Natural killer cell (primary cell): ENCODE results near the gene PSMB10. TPM values are rescaled to one million over a fixed set of nuclear protein-coding genes. Genes with fewer than 3 reads are reported as not detected.
"Not testable (repeated sequence)": the region's sequence is repeated elsewhere in the genome, so short reads cannot be mapped to it uniquely, and the experiment has no call there.

Experiments used
- ATAC-seq, 3 donors: fragments of 150-1000 bp in 2 of 3; fragments of 200-7000 bp in 1 of 3; cut with Tn5 transposase; 1 replicate in 1 of 3; 2 replicates in 2 of 3; pipeline ENCODE4 v1.10.0; 2021; ENCODE audit warnings: mild to moderate bottlenecking in 2 of 3, moderate library complexity in 2 of 3
- DNase-seq, 2 donors: peaks; one replicate each; pipeline versions ENCODE4 v3.0.0 to v3.0.0-alpha.2; 2013 to 2021; ENCODE audit warnings: mixed read lengths in 1 of 2
- H3K27ac ChIP-seq: one replicate; pipeline ENCODE4 v1.5.1; 2013; ENCODE audit warnings: mild to moderate bottlenecking, low read length
- H3K27me3 ChIP-seq: one replicate; pipeline ENCODE4 v1.6.1; 2013; ENCODE audit warnings: low read length; ENCODE audit not compliant: control insufficient read depth, insufficient read depth
- H3K36me3 ChIP-seq: one replicate; pipeline ENCODE4 v1.6.1; 2013; ENCODE audit warnings: low read length; ENCODE audit not compliant: control insufficient read depth, insufficient read depth
- H3K4me1 ChIP-seq: one replicate; pipeline ENCODE4 v1.6.1; 2013; ENCODE audit warnings: low read length; ENCODE audit not compliant: control insufficient read depth, insufficient read depth
- H3K4me3 ChIP-seq: one replicate; pipeline ENCODE4 v1.5.1; 2013; ENCODE audit warnings: low read length
- H3K9me3 ChIP-seq: one replicate; pipeline ENCODE4 v1.6.1; 2013; ENCODE audit warnings: low read length; ENCODE audit not compliant: control insufficient read depth, insufficient read depth
- H3K27ac Mint-ChIP-seq, 2 donors: one replicate each; pipeline ENCODE4 v1.8.0; 2022; ENCODE audit warnings: mild to moderate bottlenecking in 2 of 2, mixed read lengths in 2 of 2, moderate library complexity in 1 of 2
- H3K27me3 Mint-ChIP-seq, 2 donors: one replicate each; pipeline ENCODE4 v1.8.0; 2022; ENCODE audit warnings: low read depth in 2 of 2, mixed read lengths in 2 of 2
- H3K36me3 Mint-ChIP-seq: one replicate; pipeline ENCODE4 v1.8.0; 2022; ENCODE audit warnings: mixed read lengths
- H3K4me1 Mint-ChIP-seq, 2 donors: one replicate each; pipeline ENCODE4 v1.8.0; 2022; ENCODE audit warnings: mixed read lengths in 2 of 2
- H3K4me3 Mint-ChIP-seq: one replicate; pipeline ENCODE4 v1.8.0; 2022; ENCODE audit warnings: mild to moderate bottlenecking, moderate library complexity, mixed read lengths
- H3K9me3 Mint-ChIP-seq, 2 donors: one replicate each; pipeline ENCODE4 v1.8.0; 2022; ENCODE audit warnings: mixed read lengths in 2 of 2
- CTCF ChIP-seq: fragments of 200-600 bp; IDR thresholded peaks from one replicate; pipeline ENCODE4 v1.8.0; 2022; ENCODE audit warnings: antibody characterized with exemption
- WGBS: methylation state at CpG from one replicate; pipeline ENCODE4 v1.1.7; 2013; ENCODE audit warnings: missing lambda C conversion rate; ENCODE audit not compliant: insufficient coverage; 5-methylcytosine and 5-hydroxymethylcytosine counted together
- intact Hi-C: fragments of 100-400 bp; cut with micrococcal nuclease; formaldehyde crosslinking; loops from one replicate; pipeline ENCODE4 v1.14.2; 2022
- total RNA-seq, 4 donors: library from RNA; stranded (reverse); fragments of 120-200 nt in 1 of 4; gene quantifications; one replicate each; pipeline versions ENCODE4 v1.2.3 to v1.2.4, GENCODE V29; 2013 to 2022

PSMB10 gene
- total RNA-seq, 3 donors from 2014 or later (not counting 1 experiment from before 2014, with no cell fraction given) = 237 to 247 (median 243) TPM

- Mint-ChIP-seq H3K36me3 (no peaks in the 10 kb centered on the region), H3K4me3 (no peak overlapping the region), H3K27me3 (no peaks in the 10 kb centered on the region), H3K4me1 (no peaks in the 10 kb centered on the region), H3K27ac (no peak overlapping the region), H3K9me3 (no peaks in the 10 kb centered on the region)
- intact Hi-C loops = no loop called here
- DNase-seq (no peak), ATAC-seq (no peak)
- Histone ChIP-seq H3K4me3 (no peak overlapping the region), H3K27me3 (no peaks in the 10 kb centered on the region), H3K27ac (no peak overlapping the region), H3K4me1 (no peaks in the 10 kb centered on the region), H3K9me3 (no peaks in the 10 kb centered on the region), H3K36me3 (no peaks in the 10 kb centered on the region)
- 57% methylated on average over 14 of the region's 14 CpGs for WGBS
- TF ChIP-seq CTCF = no peak
These were observed 38.9 kb upstream of the PSMB10 start for GRCh38 chr16:67975321-67976105.

- H3K9me3 ChIP-seq, H3K27ac ChIP-seq, DNase-seq, H3K4me3 ChIP-seq, H3K27ac Mint-ChIP-seq, ATAC-seq, H3K36me3 ChIP-seq, H3K27me3 Mint-ChIP-seq, H3K4me3 Mint-ChIP-seq, H3K9me3 Mint-ChIP-seq, H3K36me3 Mint-ChIP-seq, intact Hi-C loops, H3K27me3 ChIP-seq: not testable (repeated sequence)
- H3K4me1 ChIP-seq = peaks cover 15% of the 10 kb centered on the region
- WGBS = 93% methylated on average over 7 of the region's 7 CpGs
- H3K4me1 Mint-ChIP-seq = peaks cover 13 to 18% of the 10 kb centered on the region in 2 donors
These were observed 35.6 kb upstream of the PSMB10 start for GRCh38 chr16:67972285-67972684.

- H3K27ac ChIP-seq = no peak overlapping the region
- Mint-ChIP-seq H3K4me1 (peaks cover 17 to 22% of the 10 kb centered on the region in 2 donors), H3K36me3 (no peaks in the 10 kb centered on the region), H3K4me3 (peak overlapping the region; percentile 55), H3K27ac (peak overlapping the region in 1 of 2 donors; percentile 16), H3K9me3 (no peaks in the 10 kb centered on the region), H3K27me3 (no peaks in the 10 kb centered on the region)
- H3K4me1 ChIP-seq = peaks cover 27% of the 10 kb centered on the region
- H3K4me3 ChIP-seq = no peak overlapping the region
- TF ChIP-seq CTCF = no peak
- DNase-seq (no peak), ATAC-seq (no peak)
- intact Hi-C loops = no loop called here
- no peaks in the 10 kb centered on the region for H3K36me3 ChIP-seq
- H3K27me3 ChIP-seq = no peaks in the 10 kb centered on the region
- no peaks in the 10 kb centered on the region for H3K9me3 ChIP-seq
- WGBS = 92% methylated on average over 8 of the region's 9 CpGs
These were observed 34.5 kb upstream of the PSMB10 start for GRCh38 chr16:67971111-67971510.

GRCh38 chr16:67969254-67970039, 32.8 kb upstream of the PSMB10 start:
- no peak for TF ChIP-seq CTCF
- peak overlapping the region; percentile 68 for H3K27ac ChIP-seq

More at GRCh38 chr16:67969254-67970039, 32.8 kb upstream of the PSMB10 start:
- Mint-ChIP-seq H3K4me1 (peaks cover 17 to 22% of the 10 kb centered on the region in 2 donors), H3K36me3 (no peaks in the 10 kb centered on the region), H3K27ac (peak overlapping the region; percentile 77 to 89), H3K9me3 (no peaks in the 10 kb centered on the region), H3K4me3 (peak overlapping the region; percentile 90), H3K27me3 (no peaks in the 10 kb centered on the region)
- no peaks in the 10 kb centered on the region for H3K9me3 ChIP-seq
- intact Hi-C loops = loop anchor here (2.0 kb wide), 2 partner anchors 15 to 35 kb away; no protein-coding TSS in a partner anchor
- H3K27me3 ChIP-seq = no peaks in the 10 kb centered on the region
- WGBS = 60% methylated on average over 31 of the region's 40 CpGs
- DNase-seq (peak in 1 of 2 donors; percentile 61), ATAC-seq (peak; percentile 6 to 30 (median 16))
- H3K36me3 ChIP-seq = no peaks in the 10 kb centered on the region
- peak overlapping the region; percentile 80 for H3K4me3 ChIP-seq
- H3K4me1 ChIP-seq = peaks cover 27% of the 10 kb centered on the region
